Dermis microvascular lymphatic vessel endothelial cell (primary cell): ENCODE measurements around the gene GSDMA. TPM values are rescaled to one million over a fixed set of nuclear protein-coding genes. Genes with fewer than 3 reads are reported as not detected.
"Not testable (repeated sequence)": the region's sequence is repeated elsewhere in the genome, so short reads cannot be mapped to it uniquely, and the experiment has no call there.

ENCODE experiments used
- DNase-seq, 2 donors: peaks; one replicate each; pipeline versions ENCODE4 v3.0.0 to v3.0.0-alpha.2; 2010; ENCODE audit warnings: low read depth in 2 of 2
- total RNA-seq: library from RNA; depleted of rRNA; stranded (reverse); fragments of >200 nt; gene quantifications from 2 replicates; pipeline ENCODE4 v1.2.1, GENCODE V29; 2014

The GSDMA gene
- total RNA-seq, 1 donor from 2014 or later, result not detected

DNA sequence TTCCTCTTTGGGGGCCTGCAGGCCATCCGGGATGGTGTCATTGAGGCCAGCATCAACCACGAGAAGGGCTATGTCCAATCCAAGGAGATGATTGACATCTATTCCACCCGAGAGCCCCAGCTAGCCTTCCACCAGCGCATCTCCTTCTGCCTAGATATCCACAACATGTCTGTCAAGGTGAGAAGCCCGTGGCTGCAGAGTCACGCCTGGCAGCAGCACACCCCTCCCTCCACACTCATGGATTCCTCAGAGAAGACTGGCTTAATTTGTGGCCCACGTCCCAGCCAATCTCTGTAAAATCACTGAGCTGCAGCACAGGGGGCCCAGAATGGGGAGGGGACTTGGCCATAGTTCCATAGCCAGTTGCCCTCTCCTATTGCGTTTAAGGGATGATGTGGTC, 33.4 kb downstream of the GSDMA start:
- no peak for DNase-seq

DNA sequence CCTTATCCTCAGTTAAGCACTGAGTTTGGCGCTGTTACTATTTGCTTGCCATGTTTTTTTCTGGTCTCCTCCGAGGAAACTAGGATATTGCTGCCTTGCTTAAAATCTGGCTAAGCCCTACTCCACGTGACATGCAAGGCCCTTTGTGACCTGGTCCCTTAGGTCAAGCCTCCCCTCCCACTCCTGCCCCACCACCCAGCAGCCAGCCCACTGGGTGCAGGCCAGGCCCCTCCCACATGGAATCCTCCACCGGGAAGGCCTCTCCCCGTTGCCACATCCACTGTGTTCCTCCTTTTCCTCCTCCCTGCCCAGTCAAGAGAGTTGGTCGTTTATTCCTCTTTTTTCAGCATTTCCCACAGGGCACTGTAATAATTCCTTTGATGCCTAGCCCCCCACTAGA, 34.0 kb downstream of the GSDMA start:
- no peak for DNase-seq

DNA sequence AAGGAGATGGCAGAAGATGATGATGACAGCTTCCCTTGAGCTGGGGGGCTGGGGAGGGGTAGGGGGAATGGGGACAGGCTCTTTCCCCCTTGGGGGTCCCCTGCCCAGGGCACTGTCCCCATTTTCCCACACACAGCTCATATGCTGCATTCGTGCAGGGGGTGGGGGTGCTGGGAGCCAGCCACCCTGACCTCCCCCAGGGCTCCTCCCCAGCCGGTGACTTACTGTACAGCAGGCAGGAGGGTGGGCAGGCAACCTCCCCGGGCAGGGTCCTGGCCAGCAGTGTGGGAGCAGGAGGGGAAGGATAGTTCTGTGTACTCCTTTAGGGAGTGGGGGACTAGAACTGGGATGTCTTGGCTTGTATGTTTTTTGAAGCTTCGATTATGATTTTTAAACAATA, 34.7 kb downstream of the GSDMA start:
- no peak for DNase-seq

DNA sequence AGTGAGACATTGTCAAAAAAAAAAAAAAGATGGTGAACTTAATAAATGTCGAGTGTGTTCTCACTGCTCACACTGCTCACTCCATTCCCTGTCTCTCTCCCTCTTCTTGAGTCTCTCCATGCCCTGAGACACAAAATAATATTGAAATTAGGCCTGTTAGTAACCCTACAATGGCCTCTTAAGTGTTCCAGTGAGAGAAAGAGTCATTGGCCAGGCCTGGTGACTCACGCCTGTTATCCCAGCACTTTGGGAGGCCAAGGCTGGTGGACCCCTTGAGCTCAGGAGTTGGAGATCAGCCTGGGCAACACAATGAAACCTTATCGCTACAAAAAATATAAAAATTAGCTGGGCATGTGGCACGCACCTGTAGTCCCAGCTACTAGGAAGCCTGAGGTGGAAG, 36.3 kb downstream of the GSDMA start:
- DNase-seq, result no peak

DNA sequence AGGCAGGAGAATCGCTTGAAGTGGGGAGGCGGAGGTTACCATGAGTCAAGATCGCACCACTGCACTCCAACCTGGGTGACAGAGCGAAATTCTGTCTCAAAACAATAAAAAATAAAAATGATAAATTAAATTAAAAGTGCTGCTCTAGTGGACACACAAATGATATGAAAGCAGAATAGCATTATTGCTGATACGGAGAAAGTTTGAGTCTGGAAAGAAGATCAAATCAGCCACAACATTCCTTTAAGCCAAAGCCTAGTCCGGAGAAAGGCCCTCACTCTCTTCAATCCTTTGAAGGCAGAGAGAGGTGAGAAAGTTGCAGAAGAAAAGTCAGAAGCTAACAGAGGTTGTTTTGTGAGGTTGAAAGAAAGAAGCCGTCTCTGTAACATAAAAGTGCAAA, 37.4 kb downstream of the GSDMA start:
- no peak for DNase-seq

DNA sequence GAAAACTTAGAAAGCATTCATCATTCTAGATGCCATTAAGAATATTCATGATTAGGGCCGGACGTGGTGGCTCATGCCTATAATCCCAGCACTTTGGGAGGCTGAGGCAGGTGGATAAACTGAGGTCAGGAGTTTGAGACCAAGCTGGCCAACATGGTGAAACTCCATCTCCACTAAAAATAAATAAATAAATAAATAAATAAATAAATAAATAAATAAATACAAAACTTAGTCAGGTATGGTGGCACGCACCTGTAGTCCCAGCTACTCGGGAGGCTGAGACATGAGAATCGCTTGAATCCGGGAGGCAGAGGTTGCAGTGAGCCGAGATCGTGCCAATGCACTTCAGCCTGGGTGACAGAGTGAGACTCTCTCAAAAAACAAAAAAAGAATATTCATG, 38.5 kb downstream of the GSDMA start:
- DNase-seq, result not testable (repeated sequence)

DNA sequence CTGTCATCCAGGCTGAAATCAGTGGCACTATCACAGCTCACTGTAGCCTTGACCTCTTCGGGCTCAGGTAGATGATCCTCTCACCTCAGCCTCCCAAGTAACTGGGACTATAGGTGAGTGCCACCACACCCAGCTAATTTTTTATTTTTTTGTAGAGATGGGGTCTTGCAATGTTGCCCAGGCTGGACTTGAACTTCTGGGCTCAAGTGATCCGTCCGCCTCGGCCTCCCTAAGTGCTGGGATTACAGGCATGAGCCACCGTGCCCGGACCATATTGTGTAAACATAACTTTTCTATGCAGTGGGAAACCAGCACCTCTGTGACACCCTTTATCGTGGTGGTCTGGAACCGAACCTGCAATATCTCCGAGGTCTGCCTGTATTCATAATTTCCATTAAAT, 41.3 kb downstream of the GSDMA start:
- DNase-seq, result no peak

DNA sequence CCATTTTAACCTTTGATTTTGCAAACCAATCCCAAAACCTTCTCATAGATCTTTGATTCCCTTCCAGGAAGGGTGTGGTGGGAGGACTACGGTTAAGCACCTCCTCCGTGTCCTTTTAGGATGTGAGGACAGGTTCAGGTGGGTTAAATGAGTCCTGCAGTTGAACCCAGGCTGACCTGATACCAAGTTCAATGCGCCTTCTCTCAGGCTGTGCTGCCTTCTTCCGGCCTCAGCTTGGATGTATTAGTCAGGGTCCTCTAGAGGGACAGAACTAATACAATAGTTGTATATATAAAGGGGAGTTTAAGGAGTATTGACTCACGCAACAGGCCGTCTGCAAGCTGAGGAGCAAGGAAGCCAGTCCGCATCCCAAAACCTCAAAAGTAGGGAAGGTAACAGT, 41.9 kb downstream of the GSDMA start:
- DNase-seq, result no peak

DNA sequence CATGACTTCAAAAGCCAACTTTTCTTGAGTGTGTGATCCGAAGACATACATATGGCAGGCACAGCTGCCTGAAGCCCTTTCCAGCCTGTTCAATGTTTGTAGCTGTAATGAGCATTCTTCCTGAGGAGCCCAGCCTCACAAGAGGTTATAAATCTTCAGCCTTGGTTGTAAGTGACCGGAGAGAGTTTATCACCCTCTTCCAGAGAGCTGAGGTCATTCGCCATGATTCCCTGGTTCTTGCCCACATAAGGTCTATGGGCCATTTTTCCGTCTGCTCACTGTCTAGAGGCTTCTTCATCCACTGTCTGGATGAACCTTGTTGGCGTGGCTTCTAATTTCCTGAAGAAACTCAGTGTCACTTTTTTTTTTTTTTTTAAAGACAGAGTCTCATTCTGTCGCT, 42.7 kb downstream of the GSDMA start:
- no peak for DNase-seq

DNA sequence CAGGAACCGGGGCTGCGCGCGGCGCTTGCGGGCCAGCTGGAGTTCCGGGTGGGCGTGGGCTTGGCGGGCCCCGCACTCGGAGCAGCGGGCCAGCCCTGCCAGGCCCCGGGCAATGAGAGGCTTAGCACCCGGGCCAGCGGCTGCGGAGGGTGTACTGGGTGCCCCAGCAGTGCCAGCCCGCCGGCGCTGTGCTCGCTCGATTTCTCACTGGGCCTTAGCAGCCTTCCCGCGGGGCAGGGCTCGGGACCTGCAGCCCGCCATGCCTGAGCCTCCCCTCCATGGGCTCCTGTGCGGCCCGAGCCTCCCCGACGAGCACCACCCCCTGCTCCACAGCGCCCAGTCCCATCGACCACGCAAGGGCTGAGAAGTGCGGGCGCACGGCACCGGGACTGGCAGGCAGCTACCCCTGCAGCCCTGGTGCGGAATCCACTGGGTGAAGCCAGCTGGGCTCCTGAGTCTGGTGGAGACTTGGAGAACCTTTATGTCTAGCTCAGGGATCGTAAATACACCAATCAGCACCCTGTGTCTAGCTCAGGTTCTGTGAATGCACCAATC, 48.2 kb downstream of the GSDMA start:
- DNase-seq, result not testable (repeated sequence)

DNA sequence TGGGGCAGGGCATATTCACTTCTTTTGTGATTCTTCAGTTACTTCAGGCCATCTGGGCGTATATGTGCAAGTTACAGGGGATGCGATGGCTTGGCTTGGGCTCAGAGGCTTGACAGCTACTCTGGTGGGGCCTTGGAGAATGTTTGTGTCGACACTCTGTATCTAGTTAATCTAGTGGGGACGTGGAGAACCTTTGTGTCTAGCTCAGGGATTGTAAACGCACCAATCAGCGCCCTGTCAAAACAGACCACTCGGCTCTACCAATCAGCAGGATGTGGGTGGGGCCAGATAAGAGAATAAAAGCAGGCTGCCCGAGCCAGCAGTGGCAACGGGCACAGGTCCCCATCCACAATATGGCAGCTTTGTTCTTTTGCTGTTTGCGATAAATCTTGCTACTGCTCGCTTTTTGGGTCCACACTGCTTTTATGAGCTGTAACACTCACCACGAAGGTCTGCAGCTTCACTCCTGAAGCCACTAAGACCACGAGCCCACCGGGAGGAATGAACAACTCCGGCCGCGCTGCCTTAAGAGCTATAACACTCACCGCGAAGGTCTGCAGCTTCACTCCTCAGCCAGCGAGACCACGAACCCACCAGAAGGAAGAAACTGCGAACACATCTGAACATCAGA, 49.3 kb downstream of the GSDMA start:
- not testable (repeated sequence) for DNase-seq

DNA sequence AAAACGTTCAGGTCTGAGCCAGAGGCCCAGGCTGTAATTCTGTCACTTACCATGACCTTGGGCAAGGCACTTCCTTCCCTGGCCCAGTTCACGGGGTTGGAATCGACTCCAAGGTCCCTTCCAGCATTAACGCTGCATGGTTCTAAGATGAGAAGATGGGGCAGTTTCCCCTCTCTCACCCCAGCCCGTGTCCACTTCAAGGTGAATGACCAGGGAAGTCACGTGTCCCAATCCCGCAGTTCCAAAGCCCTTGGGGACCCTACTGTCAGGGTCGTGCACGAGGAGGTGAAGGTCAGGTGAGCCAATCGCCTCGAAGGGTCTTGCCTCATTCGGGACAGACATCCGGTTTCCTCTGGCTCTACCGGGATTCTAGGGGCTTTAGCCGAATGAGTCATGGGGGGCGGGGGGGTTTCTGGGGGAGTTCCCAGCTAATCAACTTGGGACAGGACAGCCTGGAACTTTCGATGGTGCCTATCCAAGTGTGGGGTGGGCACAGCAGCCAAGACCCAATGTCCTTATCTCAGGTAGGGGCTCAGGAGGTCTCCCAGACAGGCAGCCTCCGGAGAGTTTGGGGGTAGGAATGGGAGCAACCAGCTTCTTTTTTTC, 51.7 kb downstream of the GSDMA start:
- peak in 1 of 2 donors; percentile 81 for DNase-seq

DNA sequence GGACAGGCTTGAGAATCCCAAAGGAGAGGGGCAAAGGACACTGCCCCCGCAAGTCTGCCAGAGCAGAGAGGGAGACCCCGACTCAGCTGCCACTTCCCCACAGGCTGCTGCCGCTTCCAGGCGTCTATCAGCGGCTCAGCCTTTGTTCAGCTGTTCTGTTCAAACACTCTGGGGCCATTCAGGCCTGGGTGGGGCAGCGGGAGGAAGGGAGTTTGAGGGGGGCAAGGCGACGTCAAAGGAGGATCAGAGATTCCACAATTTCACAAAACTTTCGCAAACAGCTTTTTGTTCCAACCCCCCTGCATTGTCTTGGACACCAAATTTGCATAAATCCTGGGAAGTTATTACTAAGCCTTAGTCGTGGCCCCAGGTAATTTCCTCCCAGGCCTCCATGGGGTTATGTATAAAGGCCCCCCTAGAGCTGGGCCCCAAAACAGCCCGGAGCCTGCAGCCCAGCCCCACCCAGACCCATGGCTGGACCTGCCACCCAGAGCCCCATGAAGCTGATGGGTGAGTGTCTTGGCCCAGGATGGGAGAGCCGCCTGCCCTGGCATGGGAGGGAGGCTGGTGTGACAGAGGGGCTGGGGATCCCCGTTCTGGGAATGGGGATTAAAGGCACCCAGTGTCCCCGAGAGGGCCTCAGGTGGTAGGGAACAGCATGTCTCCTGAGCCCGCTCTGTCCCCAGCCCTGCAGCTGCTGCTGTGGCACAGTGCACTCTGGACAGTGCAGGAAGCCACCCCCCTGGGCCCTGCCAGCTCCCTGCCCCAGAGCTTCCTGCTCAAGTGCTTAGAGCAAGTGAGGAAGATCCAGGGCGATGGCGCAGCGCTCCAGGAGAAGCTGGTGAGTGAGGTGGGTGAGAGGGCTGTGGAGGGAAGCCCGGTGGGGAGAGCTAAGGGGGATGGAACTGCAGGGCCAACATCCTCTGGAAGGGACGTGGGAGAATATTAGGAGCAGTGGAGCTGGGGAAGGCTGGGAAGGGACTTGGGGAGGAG, 52.5 kb downstream of the GSDMA start, which contains the start of gene CSF3:
Gene CSF3 (plus strand): TSS at position 436 of the 993 bp plus-strand sequence. CDS start 35 bp downstream, at position 471.
- DNase-seq, result peak in 1 of 2 donors; percentile 47

DNA sequence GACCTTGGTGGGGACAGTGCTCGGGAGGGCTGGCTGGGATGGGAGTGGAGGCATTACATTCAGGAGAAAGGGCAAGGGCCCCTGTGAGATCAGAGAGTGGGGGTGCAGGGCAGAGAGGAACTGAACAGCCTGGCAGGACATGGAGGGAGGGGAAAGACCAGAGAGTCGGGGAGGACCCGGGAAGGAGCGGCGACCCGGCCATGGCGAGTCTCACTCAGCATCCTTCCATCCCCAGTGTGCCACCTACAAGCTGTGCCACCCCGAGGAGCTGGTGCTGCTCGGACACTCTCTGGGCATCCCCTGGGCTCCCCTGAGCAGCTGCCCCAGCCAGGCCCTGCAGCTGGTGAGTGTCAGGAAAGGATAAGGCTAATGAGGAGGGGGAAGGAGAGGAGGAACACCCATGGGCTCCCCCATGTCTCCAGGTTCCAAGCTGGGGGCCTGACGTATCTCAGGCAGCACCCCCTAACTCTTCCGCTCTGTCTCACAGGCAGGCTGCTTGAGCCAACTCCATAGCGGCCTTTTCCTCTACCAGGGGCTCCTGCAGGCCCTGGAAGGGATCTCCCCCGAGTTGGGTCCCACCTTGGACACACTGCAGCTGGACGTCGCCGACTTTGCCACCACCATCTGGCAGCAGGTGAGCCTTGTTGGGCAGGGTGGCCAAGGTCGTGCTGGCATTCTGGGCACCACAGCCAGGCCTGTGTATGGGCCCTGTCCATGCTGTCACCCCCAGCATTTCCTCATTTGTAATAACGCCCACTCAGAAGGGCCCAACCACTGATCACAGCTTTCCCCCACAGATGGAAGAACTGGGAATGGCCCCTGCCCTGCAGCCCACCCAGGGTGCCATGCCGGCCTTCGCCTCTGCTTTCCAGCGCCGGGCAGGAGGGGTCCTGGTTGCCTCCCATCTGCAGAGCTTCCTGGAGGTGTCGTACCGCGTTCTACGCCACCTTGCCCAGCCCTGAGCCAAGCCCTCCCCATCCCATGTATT, 53.5 kb downstream of the GSDMA start:
- DNase-seq, result no peak

DNA sequence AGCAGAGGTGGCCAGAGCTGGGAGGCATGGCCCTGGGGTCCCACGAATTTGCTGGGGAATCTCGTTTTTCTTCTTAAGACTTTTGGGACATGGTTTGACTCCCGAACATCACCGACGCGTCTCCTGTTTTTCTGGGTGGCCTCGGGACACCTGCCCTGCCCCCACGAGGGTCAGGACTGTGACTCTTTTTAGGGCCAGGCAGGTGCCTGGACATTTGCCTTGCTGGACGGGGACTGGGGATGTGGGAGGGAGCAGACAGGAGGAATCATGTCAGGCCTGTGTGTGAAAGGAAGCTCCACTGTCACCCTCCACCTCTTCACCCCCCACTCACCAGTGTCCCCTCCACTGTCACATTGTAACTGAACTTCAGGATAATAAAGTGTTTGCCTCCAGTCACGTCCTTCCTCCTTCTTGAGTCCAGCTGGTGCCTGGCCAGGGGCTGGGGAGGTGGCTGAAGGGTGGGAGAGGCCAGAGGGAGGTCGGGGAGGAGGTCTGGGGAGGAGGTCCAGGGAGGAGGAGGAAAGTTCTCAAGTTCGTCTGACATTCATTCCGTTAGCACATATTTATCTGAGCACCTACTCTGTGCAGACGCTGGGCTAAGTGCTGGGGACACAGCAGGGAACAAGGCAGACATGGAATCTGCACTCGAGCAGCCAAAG, 54.7 kb downstream of the GSDMA start:
- no peak for DNase-seq

DNA sequence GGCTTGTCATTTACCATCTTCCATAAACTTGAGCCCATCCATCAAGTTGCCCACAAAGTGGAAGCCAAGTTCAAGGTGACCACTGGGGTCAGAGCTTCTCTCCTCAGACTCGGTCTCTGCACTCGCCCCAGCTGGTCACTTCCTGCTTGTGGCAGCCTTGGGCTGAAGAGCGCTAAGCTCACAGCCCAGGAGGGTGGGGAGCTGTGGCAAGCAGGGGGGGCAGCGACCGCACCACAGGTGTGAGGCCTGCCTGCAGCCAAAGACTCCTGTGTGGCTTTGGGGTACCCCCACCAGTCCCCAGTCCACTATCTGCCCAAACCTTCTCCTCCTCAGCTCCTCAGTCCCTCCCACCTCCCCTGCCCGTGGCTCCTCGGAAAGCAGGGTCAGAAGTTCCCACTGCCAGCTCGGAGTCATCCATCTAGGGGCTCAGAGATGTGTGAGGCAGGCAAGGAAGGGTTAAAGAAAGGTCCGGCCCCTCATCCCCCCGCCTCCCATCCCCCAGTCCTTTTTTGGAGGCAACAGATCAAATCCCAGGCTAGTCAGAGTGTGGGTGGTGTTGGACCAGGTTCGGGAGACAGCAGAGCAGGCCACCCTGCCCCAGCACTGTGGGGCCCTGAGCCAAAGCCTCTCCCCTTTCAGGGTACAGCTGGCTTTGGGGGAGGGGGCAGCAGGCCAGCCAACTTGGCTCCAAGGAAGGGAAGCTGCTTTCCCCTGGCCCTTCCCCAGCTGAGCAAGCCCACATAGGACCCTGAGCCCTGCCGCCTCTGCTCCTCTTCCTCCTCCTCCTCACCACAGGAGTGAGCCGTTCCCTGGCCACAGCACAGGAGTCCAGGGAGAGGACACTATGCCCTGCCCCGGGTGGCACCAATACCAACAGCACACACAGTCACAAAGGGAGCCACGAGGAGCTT, 55.7 kb downstream of the GSDMA start:
- DNase-seq, result no peak

DNA sequence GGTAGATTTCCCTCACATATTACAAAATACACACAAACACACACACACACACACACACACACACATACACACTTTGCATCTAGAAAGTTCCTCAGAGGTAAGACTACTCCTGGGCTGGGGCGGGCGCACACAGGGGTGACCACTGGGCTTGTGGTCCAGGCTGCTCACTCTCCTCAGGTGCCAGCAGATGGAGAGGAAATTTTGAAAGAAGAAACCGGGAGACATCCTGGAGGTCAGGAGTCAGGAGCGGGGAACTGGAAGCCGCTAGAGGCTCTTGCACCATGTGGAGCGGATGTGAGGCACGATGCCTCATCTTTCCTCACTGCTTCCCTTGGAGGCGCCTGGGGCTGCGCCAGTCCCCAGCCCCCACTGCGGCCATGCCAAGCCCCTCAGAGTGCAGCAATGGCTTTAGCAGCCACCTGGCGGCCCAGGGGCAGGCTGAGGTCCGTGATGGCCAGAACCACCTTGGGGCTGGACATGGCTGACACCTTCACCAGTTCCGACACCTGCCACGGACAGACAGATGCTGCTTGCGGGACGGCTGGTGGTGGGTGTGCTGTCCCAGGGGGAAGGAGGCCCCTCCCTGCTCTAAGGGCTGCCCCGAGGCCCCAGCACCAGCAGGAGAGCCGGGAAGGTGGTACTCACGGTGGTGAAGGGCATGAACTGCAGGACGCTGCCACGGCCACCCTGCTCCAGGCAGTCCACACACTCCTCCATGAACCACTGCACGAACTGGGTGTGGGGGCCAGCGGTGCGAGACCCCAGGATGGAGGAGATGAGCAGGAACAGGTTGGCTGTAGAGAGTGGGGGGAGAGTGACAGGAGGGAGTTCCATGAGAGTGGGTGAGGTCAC, 56.6 kb downstream of the GSDMA start:
- peak in 1 of 2 donors; percentile 92 for DNase-seq

DNA sequence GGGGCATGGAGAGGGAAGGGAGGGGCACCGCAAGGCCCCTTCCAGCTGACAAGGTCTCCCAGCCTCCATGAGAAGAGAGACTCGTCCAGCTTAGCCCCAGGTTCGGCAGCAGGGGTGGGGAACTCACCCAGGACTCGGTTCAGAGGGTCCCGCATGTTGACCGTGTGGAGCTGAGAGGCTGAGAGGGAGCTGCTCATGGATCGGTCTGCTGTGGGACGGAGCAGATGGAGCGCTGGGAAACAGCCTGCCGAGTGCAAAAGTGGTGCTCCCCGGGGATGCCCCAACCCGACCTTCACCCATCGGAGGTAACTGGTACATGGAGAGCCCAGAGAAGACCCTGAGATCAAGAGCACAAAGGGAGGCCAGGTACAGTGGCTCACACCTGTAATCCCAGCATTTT, 57.3 kb downstream of the GSDMA start:
- DNase-seq, result no peak
